GM21528 (cell line): ENCODE measurements around the gene HEATR5A.
A peak's percentile ranks its signal among the peaks of the same experiment; 100 is the strongest.
"Not testable (repeated sequence)": the region's sequence is repeated elsewhere in the genome, so short reads cannot be mapped to it uniquely, and the experiment has no call there.

Source experiments
- ATAC-seq: cut with Tn5 transposase; IDR thresholded peaks from one replicate; pipeline ENCODE4 v1.9.1; 2021; ENCODE audit warnings: mild to moderate bottlenecking, moderate library complexity; ENCODE audit not compliant: unreplicated experiment, low FRiP score

The HEATR5A gene

DNA sequence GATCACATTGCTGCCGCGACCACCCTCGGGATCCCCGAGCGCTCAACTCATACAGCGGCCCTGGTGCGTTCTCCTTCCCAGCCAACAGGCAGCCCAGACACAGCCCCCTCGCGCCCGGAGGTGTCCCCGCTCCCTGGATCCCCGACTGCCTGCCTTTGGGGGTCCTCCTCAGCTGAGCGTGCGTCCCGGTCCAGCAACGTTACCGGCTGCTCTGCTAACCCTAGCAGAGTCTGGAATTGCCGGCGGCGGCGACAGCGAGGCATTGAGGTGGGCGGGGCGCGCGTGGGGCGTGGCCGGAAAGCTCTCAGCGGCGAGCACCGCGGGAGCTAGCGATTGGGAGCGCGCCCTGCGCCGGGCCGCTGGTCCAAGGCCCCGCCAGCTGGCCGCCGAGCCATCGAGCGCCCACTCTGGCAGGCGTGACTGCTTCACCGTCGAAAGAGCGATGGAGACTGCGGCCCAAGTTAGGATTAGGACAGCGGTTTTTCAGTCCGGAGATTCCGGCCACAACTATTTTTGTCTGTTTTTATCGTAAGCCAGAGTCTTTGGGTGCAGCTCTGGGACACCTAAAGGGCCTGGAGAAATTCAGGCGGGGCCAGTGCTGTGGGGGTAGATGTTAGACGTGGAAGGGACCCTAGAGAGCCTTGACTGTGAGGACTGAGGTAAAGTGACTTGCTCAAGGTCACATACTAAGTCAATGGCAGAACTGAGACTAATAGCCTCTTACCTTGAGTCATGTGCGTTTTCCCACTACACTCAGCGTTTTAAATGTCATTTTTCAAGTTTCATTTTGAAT, at the start of gene HEATR5A:
Gene HEATR5A, minus strand, starts transcription at position 232 of the 793 bp plus-strand sequence. CDS start 17,575 bp downstream, outside the sequence.
- ATAC-seq = peak; percentile 98

DNA sequence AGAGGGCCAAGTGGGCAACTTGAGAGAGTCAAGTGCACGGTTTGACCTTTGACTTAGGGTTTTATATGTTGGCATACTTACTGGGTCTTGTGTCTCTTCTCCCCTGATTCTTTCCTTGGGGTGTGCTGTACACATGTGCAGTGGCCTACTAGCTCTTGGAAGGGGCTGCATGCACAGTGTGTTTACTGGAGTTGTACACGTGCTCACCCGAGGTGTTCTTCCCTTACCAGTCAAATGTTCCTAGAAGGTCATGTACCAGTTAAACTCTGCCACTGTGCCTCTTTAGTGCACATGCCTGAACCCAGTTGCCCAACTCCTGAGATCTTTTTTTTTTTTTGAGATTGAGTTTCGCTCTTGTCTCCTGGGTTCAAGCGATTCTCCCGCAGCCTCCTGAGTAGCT, 46.2 kb upstream of the HEATR5A start:
- ATAC-seq = no peak

DNA sequence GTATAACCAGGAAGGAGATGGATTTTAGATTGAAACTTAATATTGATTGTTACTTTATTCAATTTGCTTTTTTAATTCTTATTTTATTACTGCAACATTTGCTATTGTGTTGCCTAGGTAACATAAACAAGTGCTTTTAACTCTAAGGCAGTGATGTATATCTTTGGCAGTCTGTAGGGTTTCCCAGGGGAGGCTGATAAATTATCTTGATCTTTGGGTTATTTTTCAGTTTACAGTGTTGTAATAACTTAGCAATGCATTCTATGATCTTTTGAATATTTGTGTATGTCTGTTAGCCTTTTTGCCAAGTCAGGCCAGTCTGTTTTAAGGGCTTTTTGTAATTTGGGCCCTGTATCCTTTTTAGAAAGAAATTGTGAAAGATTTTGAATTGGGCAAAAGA, 44.8 kb upstream of the HEATR5A start:
- ATAC-seq = no peak

DNA sequence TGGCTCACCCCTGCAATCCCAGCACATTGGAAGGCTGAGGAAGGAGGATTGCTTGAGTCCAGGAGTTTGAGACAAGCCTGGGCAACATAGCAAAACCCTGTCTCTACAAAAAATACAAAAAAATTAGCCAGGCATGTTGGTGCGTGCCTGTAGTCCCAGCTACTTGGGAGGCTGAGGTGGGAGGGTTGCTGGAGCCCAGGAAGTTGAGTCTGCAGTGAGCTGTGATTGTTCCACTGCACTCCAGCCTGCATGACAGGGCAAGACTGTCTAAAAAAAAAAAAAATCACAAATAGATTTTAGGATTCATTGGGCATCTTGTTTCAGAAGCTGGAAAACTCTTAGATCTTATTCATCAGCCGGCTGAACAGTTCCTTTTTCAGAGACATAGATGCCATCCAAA, 42.1 kb upstream of the HEATR5A start:
- not testable (repeated sequence) for ATAC-seq

DNA sequence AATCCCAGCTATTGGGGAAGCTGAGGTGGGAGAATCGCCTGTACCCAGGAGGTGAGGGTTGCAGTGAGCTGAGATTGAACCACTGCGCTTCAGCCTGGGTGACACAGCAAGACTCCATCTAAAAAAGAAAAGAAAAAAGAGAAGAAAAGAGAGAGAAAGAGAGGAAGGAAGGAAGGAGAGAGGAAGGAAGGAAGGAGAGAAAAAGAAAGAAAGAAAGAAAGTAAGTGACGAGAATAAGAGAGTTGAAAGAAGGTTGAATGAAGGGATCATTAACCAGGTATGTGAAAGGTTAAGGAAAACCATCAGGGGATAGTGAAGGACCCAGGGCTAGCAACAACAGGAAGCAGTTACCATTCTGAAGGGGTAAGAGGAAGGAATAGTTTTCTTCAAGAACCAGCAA, 41.2 kb upstream of the HEATR5A start:
- no peak for ATAC-seq

DNA sequence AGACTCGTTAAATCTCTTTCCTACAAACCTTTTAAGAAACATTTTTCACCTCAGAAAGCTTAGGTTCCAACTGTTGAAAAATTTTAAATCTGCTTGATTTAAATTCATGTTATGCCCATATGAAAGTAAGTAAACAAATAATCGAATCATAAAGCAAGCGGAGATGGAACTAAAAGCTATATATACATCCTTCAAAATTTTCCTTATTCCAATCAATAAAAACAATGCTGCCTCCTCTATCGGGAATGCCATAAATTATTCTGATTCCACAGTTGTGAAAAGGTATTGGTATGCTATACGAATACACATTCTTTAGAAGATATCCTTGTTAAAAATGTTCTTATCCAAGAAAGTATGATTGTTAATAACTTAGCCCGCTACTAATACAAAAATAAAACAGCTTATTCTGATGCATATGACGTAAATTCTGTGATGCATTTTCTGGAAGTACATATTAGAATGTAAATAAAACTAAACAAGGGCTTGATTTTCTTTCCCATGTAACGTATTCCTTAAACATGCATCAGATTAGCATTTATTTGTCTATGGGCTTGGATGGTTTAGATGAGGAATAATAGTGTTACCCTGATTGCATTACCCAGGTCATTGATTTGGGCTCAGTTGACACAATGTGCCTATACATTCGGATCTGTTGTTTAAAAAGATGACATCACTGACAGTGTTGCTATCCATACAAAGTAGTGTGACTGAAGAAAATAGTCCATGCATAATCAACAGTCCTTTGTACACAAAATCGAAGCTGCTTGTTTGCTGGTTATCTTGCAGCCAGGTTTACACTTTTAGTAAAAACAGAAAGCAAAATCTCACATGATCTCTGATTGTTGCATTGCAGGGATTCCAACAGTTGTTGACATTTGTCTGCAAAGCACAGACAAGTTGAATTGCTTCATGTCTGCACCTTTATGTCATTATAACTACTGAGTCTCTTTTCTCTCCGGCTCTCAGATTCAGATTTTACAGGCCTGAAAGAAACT, 37.6 kb upstream of the HEATR5A start:
- peak; percentile 0 for ATAC-seq

DNA sequence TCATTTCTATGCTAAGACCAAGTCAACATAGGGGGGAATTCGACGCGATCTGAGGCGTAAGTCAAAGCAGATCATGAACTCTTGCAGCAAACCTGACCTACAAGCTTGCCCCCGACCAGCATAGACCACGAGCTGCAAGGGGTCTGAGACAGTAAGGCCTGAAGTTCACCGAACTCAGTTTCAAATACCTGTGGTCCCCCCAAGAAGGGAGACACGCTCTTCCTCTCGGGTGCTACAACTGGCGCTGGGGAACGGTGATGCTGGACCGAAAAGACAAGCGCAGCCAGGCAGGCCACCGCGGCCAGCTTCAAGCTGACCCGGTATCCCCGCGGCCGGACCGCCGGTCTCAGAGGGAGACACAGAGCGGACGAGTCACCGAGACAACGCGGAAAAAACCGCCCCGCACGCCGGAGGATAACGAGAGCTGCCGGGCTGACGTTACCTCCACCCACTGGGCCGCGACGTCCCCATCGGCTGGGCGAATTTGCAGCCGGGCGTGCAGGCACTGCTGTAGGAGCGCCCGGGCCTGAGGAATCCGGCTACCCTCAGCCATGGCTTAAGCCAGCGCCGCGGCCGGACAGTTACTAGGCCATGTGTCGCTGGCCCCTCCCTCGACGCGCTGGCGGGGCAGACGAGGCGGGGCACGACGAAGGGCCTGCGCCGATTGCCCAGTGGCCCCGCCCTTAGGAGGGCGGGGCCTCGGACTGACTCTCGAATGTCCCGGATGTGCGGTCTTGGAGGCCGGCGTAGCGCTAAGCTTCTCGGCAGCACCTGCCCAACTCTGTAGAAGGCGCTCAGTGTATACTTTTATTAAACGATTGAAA, 36.7 kb upstream of the HEATR5A start, which contains the start of gene DTD2:
Gene DTD2, minus strand, starts transcription at position 666 of the 824 bp plus-strand sequence. Its CDS starts 113 bp downstream, at position 553.
- ATAC-seq = peak; percentile 99

DNA sequence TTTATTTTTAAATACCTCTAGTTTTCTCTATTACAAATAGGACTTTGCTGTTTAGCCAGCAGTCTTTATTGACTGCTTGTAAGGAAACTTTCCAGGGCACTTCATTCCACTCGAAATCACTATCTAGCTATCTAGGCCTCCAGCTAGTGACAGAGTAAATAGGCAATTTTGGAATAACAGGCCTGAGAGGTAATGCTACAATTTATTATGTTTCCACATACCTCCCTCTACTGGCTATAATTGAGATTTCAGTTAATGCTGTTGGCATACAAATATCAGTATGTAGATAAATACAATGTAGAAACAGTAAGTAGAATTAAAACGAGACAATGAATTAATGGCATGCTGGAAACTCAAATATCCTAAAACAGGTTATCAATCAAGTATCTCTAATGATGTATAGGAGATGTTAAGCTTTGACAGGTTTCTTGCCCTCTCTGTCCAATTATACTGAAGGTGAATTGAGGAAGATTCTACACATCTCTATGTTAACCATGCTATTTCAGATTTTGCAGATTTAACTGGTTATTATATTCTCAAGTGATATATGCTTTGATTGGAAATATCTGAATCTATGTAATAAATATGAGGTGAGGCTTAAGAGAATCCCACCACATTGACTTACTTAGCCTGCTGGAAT, 29.7 kb upstream of the HEATR5A start:
- ATAC-seq = no peak

DNA sequence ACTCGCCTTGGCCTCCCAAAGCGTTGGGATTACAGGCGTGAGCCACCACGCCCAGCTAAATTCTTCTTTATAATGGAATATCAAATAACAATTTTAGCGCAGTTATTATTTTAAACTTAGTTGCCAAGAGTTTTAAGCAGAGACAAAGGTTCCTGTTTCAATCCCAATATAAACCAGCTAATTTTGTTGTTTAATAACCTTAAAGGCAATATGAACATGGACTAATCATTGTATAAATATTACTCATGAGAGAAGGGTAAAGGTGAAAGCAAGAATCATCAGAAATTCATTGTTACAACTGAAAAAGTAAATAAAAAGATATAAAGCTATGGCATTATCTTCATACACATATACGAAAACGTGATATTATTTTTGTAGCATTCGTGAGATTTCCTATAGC, 28.8 kb upstream of the HEATR5A start:
- no peak for ATAC-seq

DNA sequence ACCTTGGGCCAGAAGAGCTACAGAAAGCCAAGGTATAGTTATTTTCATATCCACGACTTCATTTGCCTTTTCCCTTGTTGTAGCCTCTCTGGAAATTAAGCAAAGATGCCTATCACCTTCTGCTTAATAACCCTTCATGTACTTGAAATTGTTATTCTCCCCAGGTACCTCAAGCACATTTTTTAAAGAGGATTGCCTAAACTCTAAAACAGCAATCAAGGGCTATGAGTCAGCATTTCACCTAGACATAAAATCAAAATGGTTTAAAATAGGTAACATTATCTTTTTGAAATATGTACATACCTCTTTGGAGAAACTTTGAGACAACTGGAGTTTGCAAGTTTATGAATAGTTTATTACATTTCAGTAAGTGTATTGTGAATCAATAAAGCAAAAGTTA, 25.4 kb upstream of the HEATR5A start:
- no peak for ATAC-seq

DNA sequence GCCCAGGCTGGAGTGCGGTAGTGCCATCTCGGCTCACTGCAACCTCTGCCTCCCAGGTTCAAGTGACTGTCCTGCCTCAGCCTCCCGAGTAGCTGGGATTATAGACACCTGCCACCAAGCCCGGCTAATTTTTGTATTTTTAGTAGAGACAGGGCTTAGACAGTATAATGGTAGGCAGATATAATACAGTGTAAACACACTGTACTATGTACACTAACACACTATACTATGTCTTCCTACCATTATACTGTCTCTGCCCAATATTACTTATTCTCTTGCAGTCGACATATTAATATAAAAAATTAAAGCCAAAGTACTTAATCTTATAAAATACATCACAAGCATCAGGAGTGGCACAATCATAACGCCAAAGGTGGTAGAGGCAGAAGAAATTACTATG, 21.9 kb upstream of the HEATR5A start:
- ATAC-seq = no peak

DNA sequence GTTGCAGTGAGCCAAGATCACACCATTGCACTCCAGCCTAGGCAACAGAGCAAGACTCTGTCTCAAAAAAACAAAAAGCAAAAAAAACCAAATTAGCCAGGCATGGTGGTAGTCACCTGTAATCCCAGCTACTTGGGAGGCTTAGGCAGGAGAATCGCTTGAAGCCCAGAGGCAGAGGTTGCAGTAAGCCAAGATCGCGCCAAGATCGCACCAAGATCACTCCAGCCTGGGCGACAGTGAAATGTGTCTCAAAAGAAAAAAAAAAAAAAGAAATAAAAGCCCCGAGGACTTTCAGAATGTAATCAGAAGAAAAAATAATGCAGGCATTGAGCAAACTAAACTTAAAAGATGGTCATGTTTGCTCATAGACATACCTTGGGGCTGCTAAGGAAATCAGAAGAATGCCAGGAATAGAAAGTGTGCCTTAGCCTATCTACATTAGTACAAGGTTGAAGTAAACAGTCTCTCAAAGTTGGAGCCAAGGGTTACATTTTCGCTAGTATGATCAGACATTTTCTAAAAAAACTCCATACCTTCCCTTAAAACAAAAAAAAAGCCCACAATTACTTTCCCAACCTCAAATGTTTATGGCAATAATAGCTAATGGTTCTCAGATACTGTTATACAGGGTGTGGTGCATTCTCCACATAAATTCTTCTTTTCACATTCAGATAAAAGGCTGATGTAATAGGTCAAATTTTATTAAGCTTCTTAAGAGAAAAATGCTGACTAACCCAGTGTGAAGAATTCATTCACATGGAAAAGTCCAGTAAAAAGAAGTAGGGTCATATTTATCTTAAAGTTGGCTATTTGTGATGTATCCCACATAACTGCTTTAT, 21.1 kb upstream of the HEATR5A start:
- no peak for ATAC-seq

DNA sequence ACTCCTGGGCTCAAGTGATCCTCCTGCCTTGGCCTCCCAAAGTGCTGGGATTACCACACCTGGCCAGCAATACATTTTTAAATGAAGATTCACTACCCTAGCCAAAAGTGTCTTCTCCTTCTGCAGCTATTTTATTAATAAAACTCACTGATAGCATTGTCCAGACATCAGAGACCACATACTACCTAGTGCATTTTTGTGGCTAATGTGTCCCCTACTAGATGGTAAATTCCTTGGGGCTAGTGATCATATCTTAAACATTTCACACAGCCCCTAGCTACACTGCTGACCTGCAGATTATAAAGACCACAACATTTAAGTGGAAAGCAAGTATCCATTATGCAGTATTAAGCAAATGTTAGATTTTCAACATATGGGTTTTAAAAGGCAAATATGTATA, 19.9 kb upstream of the HEATR5A start:
- no peak for ATAC-seq

DNA sequence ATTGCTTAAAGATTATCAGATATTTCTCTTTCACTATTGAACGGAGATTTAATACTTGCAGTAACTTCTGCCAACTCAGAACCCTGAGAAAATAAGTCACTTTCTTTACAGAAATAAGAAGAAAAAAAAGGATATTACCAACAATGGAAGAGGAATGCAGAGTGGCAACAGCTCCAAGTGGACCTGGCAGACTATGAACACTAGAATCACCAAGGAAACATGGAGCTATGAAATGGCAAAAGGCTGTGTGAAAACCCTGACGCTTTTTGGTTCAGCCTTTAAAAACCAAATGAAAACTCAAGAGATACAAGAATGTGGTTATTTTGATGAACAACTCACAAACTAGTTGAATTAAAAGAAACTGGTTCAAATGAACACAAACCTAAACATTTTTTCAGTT, 19.2 kb upstream of the HEATR5A start:
- ATAC-seq = no peak

DNA sequence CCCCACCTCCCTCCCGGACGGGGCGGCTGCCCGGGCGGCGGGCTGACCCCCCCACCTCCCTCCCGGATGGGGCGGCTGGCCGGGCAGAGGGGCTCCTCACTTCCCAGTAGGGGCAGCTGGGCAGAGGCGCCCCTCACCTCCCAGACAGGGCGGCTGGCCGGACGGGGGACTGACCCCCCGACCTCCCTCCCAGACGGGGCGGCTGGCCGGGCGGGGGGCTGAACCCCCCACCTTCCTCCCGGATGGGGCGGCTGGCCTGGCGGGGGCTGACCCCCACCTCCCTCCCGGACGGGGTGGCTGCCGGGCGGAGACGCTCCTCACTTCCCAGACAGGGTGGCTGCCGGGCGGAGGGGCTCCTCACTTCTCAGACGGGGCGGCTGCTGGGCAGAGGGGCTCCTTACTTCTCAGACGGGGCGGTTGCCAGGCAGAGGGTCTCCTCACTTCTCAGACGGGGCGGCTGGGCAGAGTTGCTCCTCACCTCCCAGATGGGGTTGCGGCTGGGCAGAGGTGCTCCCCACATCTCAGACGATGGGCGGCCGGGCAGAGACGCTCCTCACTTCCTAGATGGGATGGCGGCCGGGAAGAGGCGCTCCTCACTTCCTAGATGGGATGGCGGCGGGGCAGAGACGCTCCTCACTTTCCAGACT, 16.8 kb upstream of the HEATR5A start:
- not testable (repeated sequence) for ATAC-seq

DNA sequence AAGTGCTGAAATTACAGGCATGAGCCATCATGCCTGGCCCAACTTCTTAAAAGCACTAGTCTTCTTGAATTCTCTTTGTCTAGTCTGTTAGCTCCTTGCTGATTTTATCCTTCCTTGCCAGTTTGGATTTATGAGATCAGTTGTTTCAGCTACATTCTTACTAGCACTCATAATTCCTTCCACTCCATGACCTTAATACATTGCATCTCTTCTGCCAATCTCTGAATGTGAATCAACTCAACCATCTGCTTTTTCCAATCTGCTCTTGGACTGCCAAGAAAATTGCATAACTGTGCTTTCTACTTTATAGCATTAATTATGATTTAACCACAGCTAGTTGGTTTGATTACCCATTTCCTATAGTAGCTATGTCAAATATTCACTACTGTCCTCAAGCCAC, 14.9 kb upstream of the HEATR5A start:
- ATAC-seq = no peak

DNA sequence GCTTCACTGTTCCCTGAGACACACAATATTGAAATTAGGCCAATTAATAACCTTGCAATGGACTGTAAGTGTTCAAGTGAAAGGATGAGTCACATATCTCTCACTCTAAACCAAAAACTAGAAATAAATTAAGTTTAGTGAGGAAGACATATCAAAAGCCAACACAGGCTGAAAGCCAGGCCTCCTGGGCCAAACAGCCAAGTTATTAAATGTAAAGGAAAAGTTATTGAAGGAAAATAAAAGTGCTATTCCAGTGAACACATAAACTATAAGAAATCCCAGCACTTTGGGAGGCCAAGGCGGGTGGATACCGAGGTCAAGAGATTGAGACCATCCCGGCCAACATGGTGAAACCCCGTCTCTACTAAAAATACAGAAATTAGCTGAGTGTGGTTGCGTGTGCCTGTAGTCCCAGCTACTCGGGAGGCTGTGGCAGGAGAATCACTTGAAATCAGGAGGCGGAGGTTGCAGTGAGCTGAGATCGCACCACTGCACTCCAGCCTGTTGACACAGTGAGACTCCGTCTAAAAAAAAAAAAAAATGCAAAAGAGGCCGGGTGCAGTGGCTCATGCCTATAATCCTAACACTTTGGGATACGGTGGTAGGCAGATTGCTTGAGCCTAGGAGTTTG, 10.4 kb upstream of the HEATR5A start:
- no peak for ATAC-seq

DNA sequence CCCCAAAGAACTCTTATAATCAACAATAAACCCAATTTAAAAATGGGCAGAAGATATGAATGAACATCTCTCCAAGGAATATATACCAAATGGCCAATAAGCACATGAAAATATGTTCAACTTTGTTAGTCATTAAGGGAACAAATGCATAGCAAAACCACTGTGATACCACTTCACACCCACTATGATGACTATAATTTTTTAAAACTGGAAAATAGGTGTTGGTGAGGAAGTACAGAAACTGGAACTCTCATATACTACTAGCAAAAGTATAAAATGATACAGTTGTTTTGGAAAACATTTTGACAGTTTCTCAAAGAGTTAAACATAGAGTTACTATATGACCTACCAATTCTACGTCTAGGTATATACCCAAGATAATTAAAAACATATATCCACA, 9.4 kb upstream of the HEATR5A start:
- ATAC-seq = no peak
